ENCODE data around the gene PIERCE2. TPM values are rescaled to one million over a fixed set of nuclear protein-coding genes. Genes with fewer than 3 reads are reported as not detected.
"Not testable (repeated sequence)": the region's sequence is repeated elsewhere in the genome, so short reads cannot be mapped to it uniquely, and the experiment has no call there.

The PIERCE2 gene
- polyA plus RNA-seq, 3 donors = 5.8 to 7.3 (median 6.0) TPM

- not testable (repeated sequence) for DNase-seq
These were observed 9.4 kb downstream of the PIERCE2 start for GRCh38 chr15:55417678-55418077.

- no peak for DNase-seq
These were observed 12.0 kb downstream of the PIERCE2 start for GRCh38 chr15:55420171-55420866.

GRCh38 chr15:55422089-55422488 lies 13.8 kb downstream of the PIERCE2 start:
- no peak for DNase-seq

DNA sequence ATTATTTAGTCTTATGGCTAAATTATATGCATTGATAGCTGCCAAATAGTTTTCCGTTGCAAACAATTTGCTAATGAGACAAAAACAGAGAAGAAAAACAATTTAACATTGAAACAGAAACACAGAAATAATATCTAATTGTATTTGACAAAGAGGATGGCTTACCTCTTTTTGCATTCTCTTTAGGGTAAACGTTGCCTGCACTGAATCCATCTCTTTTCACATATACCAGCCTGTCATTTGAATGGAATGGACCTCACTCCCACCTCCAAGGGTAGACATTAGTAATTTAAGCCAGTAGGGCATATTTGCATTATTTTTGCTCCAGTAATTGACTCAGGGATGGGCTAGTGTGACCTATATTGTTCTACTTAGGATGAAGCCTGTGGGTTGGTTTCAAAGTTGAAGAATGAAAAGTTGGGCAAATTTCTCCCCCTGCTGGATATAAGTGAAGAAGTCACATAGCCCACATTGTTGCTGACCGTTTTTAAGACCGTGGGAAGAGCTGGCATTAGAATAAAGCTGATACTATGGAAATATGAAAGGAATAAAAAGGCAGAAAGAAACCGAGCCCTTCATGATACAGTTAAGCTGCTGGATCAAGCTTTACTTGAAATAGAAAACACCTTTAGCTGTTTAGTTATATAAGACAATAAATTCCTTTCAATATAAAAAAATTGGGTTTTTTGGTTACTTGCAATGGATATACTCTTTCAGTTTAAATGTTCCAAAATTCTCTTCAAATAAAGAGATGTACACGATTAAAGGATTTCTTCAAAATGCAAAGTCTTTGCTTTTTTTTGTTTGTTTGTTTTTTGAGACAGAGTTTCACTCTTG lies 26.9 kb downstream of the PIERCE2 start:
- peak; percentile 29 for DNase-seq

- not testable (repeated sequence) for DNase-seq
These were observed 34.8 kb downstream of the PIERCE2 start for GRCh38 chr15:55443141-55443540.

DNA sequence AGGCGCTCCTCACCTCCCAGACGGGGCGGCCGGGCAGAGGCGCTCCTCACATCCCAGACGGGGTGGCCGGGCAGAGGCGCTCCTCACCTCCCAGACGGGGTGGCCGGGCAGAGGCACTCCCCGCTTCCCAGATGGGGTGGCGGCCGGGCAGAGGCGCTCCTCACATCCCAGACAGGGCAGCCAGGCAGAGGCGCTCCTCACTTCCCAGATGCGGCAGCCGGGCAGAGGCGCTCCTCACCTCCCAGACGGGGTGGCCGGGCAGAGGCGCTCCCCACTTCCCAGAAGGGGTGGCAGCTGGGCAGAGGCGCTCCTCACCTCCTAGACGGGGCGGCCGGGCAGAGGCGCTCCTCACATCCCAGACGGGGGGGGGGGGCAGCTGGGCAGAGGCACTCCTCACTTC lies 37.6 kb downstream of the PIERCE2 start:
- not testable (repeated sequence) for DNase-seq

DNA sequence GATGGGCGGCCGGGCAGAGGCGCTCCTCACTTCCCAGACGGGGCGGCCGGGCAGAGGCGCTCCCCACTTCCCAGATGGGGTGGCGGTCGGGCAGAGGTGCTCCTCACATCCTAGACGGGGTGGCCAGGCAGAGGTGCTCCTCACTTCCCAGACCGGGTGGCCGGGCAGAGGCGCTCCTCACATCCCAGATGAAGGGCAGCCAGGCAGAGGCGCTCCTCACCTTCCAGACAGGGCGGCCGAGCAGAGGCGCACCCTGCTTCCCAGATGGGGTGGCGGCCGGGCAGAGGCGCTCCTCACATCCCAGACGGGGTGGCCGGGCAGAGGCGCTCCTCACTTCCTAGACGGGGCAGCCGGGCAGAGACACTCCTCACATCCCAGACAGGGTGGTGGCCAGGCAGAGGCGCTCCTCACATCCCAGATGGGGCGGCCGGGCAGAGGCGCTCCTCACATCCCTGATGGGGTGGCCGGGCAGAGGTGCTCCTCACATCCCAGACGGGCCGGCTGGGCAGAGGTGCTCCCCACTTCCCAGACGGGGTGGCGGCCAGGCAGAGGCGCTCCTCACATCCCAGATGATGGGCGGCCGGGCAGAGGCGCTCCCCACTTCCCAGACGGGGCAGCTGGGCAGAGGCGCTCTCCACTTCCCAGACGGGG lies 38.2 kb downstream of the PIERCE2 start:
- not testable (repeated sequence) for DNase-seq

- not testable (repeated sequence) for DNase-seq
These were observed 38.7 kb downstream of the PIERCE2 start for GRCh38 chr15:55447030-55447394.

- no peak for DNase-seq
These were observed 49.2 kb downstream of the PIERCE2 start for GRCh38 chr15:55457401-55458022.

DNA sequence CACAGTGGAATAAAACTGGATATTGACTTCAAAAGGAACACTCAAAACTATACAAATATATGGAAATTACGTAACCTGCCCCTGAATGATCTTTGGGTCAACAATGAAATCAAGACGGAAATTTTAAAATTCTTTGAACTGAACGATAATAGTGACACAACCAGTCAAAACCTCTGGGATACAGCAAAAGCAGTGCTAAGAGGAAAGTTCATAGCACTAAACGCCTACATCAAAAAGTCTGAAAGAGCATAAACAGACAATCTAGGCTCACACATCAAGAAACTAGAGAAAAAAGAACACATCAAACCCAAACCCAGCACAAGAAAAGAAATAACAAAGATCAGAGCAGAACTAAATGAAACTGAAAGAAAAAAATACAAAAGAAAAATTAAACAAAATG lies 53.2 kb downstream of the PIERCE2 start:
- DNase-seq = no peak

DNA sequence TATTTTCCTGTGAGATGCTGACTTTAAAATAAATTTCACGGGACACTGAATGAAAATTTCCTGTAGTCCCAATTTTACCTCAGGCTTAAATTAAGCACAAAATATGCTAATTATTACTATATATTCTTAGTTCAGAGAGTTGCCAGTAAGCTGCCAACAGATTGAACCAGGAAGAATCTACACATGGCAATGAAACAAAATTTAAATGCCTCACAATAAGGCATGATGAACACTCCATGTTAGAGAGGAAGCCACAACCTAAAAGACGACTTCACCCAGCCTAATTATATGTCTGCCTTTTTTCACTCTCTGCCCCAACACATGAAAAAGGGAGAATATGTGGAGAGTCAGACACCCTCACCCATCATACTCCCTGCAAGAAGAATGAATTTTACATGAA lies 60.0 kb downstream of the PIERCE2 start:
- no peak for DNase-seq

Other genes starting within 250 kb of the PIERCE2 start
- gene RSL24D1, start 211.6 kb upstream of the PIERCE2 start, polyA plus RNA-seq (ENCODE audit: insufficient read length in 3 of 3) = 100 to 1,000 TPM in 2 of 3 donors, 10 to 100 TPM in 1; 99.5 to 125 (median 121) TPM
- gene RAB27A, start 118.7 kb upstream of the PIERCE2 start, polyA plus RNA-seq (ENCODE audit: insufficient read length in 3 of 3) = 10 to 100 TPM; 15.1 to 15.4 (median 15.2) TPM
- 10 to 100 TPM; 14.4 to 17.3 (median 16.1) TPM for gene PIGBOS1, start 89.4 kb upstream of the PIERCE2 start, polyA plus RNA-seq (ENCODE audit: insufficient read length in 3 of 3)
- 10 to 100 TPM; 14.9 to 20.4 (median 19.1) TPM for gene PIGB, start 89.3 kb upstream of the PIERCE2 start, polyA plus RNA-seq (ENCODE audit: insufficient read length in 3 of 3)
- gene CCPG1, start 136 bp upstream of the PIERCE2 start, polyA plus RNA-seq (ENCODE audit: insufficient read length in 3 of 3) = 10 to 100 TPM; 48.5 to 59.0 (median 48.8) TPM
- 10 to 100 TPM in 1 of 3 donors, 1 to 10 TPM in 2; 9.4 to 10.3 (median 9.8) TPM for gene DNAAF4, start 99.7 kb downstream of the PIERCE2 start, polyA plus RNA-seq (ENCODE audit: insufficient read length in 3 of 3)
- 10 to 100 TPM; 13.5 to 16.0 (median 15.5) TPM for gene PYGO1, start 179.8 kb downstream of the PIERCE2 start, polyA plus RNA-seq (ENCODE audit: insufficient read length in 3 of 3)

Data from renal pelvis (tissue), 4 donors.